Caco-2 (cell line): Measurements from ENCODE around the gene CREB3L1. TPM values are rescaled to one million over a fixed set of nuclear protein-coding genes. Genes with fewer than 3 reads are reported as not detected.

Experiments used
- BruUV-seq: library from RNA; stranded (reverse); fragments of 400-500 nt; replicated peaks from 2 replicates; lab custom pipeline; 2021; lab: Mats Ljungman, UMichigan
- CTCF ChIA-PET: fragments of 300-600 bp; sonication (Branson Sonifier 250); formaldehyde crosslinking; loops from one replicate; lab custom pipeline; 2022; ENCODE audit warnings: antibody characterized with exemption; lab: Charles Lee
- POLR2A ChIA-PET: fragments of 300-600 bp; sonication (Branson Sonifier 250); formaldehyde crosslinking; loops from one replicate; lab custom pipeline; 2022; ENCODE audit warnings: antibody characterized with exemption; lab: Charles Lee
- DNase-seq, 2 experiments: peaks; one replicate each; pipeline versions ENCODE4 v3.0.0 to v3.0.0-alpha.2; 2020 to 2022
- H3K27me3 ChIP-seq: replicated peaks from 2 replicates; pipeline ENCODE4 v1.6.0; 2011; ENCODE audit warnings: low read length; ENCODE audit not compliant: control insufficient read depth, insufficient read depth
- H3K36me3 ChIP-seq: 2 replicates; pipeline ENCODE4 v1.5.1; 2011; ENCODE audit warnings: low read length; ENCODE audit not compliant: control insufficient read depth, insufficient read depth
- H3K4me1 ChIP-seq: fragments of 250-450 bp; sonication (Bioruptor Pico); 2 replicates; pipeline ENCODE4 v1.5.1; 2020; ENCODE audit warnings: mild to moderate bottlenecking
- H3K4me3 ChIP-seq: 2 replicates; pipeline ENCODE4 v1.5.1; 2011; ENCODE audit warnings: low read depth, mild to moderate bottlenecking, control low read depth, low read length
- H3K9me3 ChIP-seq: fragments of 250-450 bp; sonication (Bioruptor Pico); 2 replicates; pipeline ENCODE4 v1.5.1; 2020; ENCODE audit warnings: mild to moderate bottlenecking, moderate library complexity
- H3K27ac Mint-ChIP-seq: one replicate; pipeline ENCODE4 v1.8.0; 2022; ENCODE audit warnings: mixed read lengths; ENCODE audit not compliant: unreplicated experiment
- H3K27me3 Mint-ChIP-seq: one replicate; pipeline ENCODE4 v1.8.0; 2022; ENCODE audit warnings: mixed read lengths; ENCODE audit not compliant: insufficient read depth, unreplicated experiment
- H3K36me3 Mint-ChIP-seq: one replicate; pipeline ENCODE4 v1.8.0; 2022; ENCODE audit warnings: mild to moderate bottlenecking, mixed read lengths; ENCODE audit not compliant: insufficient read depth, unreplicated experiment
- H3K4me1 Mint-ChIP-seq: one replicate; pipeline ENCODE4 v1.8.0; 2022; ENCODE audit warnings: low read depth, mixed read lengths; ENCODE audit not compliant: unreplicated experiment
- H3K4me3 Mint-ChIP-seq: one replicate; pipeline ENCODE4 v1.8.0; 2022; ENCODE audit warnings: mild to moderate bottlenecking, moderate library complexity, mixed read lengths; ENCODE audit not compliant: unreplicated experiment
- H3K9me3 Mint-ChIP-seq: one replicate; pipeline ENCODE4 v1.8.0; 2022; ENCODE audit warnings: mixed read lengths; ENCODE audit not compliant: unreplicated experiment
- intact Hi-C: fragments of 100-400 bp; cut with micrococcal nuclease; formaldehyde crosslinking; loops from one replicate; pipeline ENCODE4 v1.10.0; 2022; ENCODE audit not compliant: unreplicated experiment
- total RNA-seq: library from RNA; stranded (reverse); gene quantifications from 2 replicates; pipeline ENCODE4 v1.2.3, GENCODE V29; 2022
- TF ChIP-seq, protein P1 (sequence below), 2 experiments: fragments of 200-600 bp in 1 of 2; IDR thresholded peaks; 1 replicate in 1 of 2; 2 replicates in 1 of 2; pipeline versions ENCODE4 v1.5.1 to v1.8.0; 2011 to 2022; ENCODE audit warnings: antibody characterized with exemption in 1 of 2, control low read depth in 1 of 2, inconsistent platforms in 1 of 2, low read depth in 1 of 2, low read length in 1 of 2, mild to moderate bottlenecking in 1 of 2, moderate library complexity in 1 of 2; ENCODE audit not compliant: insufficient read depth in 1 of 2, severe bottlenecking in 1 of 2, unreplicated experiment in 1 of 2

CREB3L1 gene
- total RNA-seq, 1 experiment from 2014 or later, result 24.9 TPM

DNA sequence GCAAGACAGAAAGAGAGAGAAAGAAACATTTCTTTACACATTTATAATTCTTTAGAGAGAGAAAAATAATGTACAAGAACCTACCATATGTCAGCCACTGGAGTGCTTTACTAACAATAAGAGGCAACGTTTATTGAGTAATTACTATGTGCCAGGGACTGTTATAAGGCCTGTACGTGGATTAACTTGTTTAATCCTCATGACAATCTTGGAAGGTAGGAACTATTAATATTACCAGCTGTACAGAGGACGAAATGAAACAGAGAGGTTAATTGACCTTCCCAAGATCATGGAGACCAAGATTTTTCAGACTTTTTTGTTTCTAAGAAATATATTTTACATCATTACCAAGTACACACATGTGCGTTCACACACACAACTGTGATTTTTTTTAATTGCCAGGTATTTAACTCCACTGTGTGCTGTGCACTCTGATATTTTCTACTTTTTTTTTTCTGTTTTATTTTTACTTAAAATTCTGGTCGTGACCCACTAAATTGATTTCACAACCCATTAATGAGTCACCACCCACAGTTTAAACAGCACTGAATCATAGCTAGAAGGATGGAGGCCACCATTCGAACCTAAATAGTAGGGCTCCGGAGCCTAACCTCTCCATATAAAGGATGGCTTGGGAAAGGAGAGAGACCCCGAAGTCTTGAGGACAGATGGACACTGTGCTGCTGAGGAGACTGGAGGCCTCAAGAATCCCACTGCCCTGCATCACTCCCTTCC, 21.4 kb downstream of the CREB3L1 start:
- ChIA-PET POLR2A (interaction anchor here (1.4 kb wide), 1 partner anchor 56 kb away, joined by 5 read pairs; no protein-coding TSS in a partner anchor), CTCF (interaction anchor here (0.8 to 1.6 kb wide), 3 partner anchors 8 to 61 kb away, joined by 3 to 4 read pairs (median 3); partner anchors contain the start of gene CREB3L1)
- H3K4me1 Mint-ChIP-seq, result peaks cover 16% of the 10 kb centered on the region
- intact Hi-C loops, result no loop called here
- H3K36me3 Mint-ChIP-seq, result peaks cover 3% of the 10 kb centered on the region
- no peak overlapping the region for H3K4me3 Mint-ChIP-seq
- Histone ChIP-seq H3K4me3 (no peak overlapping the region), H3K36me3 (no peaks in the 10 kb centered on the region; the same call in none of the 2 replicates), H3K4me1 (peaks cover 36% of the 10 kb centered on the region), H3K27me3 (no peaks in the 10 kb centered on the region), H3K9me3 (no peaks in the 10 kb centered on the region)
- no TSS peak for BruUV-seq
- no peak for DNase-seq
- H3K27ac Mint-ChIP-seq, result no peak overlapping the region
- TF ChIP-seq, protein P1, sequence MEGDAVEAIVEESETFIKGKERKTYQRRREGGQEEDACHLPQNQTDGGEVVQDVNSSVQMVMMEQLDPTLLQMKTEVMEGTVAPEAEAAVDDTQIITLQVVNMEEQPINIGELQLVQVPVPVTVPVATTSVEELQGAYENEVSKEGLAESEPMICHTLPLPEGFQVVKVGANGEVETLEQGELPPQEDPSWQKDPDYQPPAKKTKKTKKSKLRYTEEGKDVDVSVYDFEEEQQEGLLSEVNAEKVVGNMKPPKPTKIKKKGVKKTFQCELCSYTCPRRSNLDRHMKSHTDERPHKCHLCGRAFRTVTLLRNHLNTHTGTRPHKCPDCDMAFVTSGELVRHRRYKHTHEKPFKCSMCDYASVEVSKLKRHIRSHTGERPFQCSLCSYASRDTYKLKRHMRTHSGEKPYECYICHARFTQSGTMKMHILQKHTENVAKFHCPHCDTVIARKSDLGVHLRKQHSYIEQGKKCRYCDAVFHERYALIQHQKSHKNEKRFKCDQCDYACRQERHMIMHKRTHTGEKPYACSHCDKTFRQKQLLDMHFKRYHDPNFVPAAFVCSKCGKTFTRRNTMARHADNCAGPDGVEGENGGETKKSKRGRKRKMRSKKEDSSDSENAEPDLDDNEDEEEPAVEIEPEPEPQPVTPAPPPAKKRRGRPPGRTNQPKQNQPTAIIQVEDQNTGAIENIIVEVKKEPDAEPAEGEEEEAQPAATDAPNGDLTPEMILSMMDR (IDR thresholded peaks at IDR 0.05; ENCODE audit: insufficient read depth in 1 of 2, low read depth in 1 of 2, low read length in 1 of 2, severe bottlenecking in 1 of 2, unreplicated experiment in 1 of 2), result no peak
- H3K27me3 Mint-ChIP-seq, result no peaks in the 10 kb centered on the region
- H3K9me3 Mint-ChIP-seq, result no peaks in the 10 kb centered on the region

DNA sequence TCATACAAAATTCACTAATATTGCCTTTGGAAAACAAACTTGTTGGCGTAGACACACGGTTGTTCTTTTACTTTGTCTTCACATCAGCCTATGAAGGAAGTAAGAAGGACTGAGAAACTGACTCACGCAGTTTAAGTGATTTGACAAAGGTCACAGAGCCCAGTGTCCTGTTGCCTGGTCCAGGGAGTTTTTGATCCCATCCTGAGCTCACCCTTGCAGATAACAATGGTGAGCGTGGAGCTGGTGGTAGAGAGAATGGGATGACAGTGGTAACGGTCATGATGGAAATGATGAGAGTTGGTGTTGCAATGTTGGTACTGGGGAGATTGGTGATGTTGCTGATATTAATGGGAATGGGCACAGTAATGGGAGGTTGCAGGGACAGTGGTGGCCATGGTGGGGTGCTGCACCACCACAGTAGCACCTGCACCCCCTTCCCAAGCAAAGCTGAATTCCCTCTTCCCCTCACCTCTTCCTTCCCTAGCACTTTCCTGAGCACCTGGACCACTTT, 22.0 kb downstream of the CREB3L1 start:
- Histone ChIP-seq H3K4me1 (peaks cover 31% of the 10 kb centered on the region), H3K9me3 (no peaks in the 10 kb centered on the region), H3K36me3 (no peaks in the 10 kb centered on the region; the same call in none of the 2 replicates), H3K4me3 (no peak overlapping the region), H3K27me3 (no peaks in the 10 kb centered on the region)
- no TSS peak for BruUV-seq
- peaks cover 12% of the 10 kb centered on the region for H3K4me1 Mint-ChIP-seq
- no peaks in the 10 kb centered on the region for H3K9me3 Mint-ChIP-seq
- ChIA-PET POLR2A (interaction anchor here (1.4 kb wide), 1 partner anchor 56 kb away, joined by 5 read pairs; no protein-coding TSS in a partner anchor), CTCF (interaction anchor here (0.7 to 1.6 kb wide), 4 partner anchors 9 to 62 kb away, joined by 3 to 4 read pairs (median 3); partner anchors contain the start of gene CREB3L1)
- H3K27ac Mint-ChIP-seq, result no peak overlapping the region
- DNase-seq, result no peak
- intact Hi-C loops, result no loop called here
- H3K27me3 Mint-ChIP-seq, result no peaks in the 10 kb centered on the region
- no peak overlapping the region for H3K4me3 Mint-ChIP-seq
- TF ChIP-seq, protein P1 (IDR thresholded peaks at IDR 0.05; ENCODE audit: insufficient read depth in 1 of 2, low read depth in 1 of 2, low read length in 1 of 2, severe bottlenecking in 1 of 2, unreplicated experiment in 1 of 2), result no peak
- no peaks in the 10 kb centered on the region for H3K36me3 Mint-ChIP-seq

DNA sequence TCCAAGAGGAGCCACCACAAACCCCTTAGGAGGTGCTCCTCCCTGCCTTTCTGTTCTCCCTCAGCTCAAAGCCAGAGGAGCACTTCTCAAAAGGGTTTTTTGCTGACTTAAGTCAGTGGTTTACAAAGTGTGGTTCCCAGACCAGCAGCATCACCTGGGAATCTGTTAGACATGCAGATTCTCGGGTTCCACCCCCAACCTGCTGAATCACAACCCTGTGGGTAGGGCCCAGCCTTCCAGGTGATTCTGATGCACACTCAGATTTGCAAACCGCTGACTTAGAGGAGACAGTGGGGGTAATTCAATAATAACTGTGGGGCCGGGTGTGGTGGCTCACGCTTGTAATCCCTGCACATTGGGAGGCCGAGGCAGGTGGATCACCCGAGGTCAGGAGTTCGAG, 22.8 kb downstream of the CREB3L1 start:
- H3K4me3 Mint-ChIP-seq, result no peak overlapping the region
- no peaks in the 10 kb centered on the region for H3K27me3 Mint-ChIP-seq
- H3K36me3 Mint-ChIP-seq, result peaks cover 4% of the 10 kb centered on the region
- no TSS peak for BruUV-seq
- H3K4me3 ChIP-seq, result no peak overlapping the region
- ChIA-PET CTCF (interaction anchor here (1.6 kb wide), 1 partner anchor 23 kb away, joined by 4 read pairs; the partner anchor contains the start of gene CREB3L1), POLR2A (no interaction called here)
- TF ChIP-seq, protein P1 (IDR thresholded peaks at IDR 0.05; ENCODE audit: insufficient read depth in 1 of 2, low read depth in 1 of 2, low read length in 1 of 2, severe bottlenecking in 1 of 2, unreplicated experiment in 1 of 2), result no peak
- no peaks in the 10 kb centered on the region for H3K9me3 ChIP-seq
- intact Hi-C loops, result no loop called here
- H3K9me3 Mint-ChIP-seq, result no peaks in the 10 kb centered on the region
- no peaks in the 10 kb centered on the region for H3K27me3 ChIP-seq
- H3K4me1 Mint-ChIP-seq, result peaks cover 12% of the 10 kb centered on the region
- peaks cover 23% of the 10 kb centered on the region for H3K4me1 ChIP-seq
- no peak overlapping the region for H3K27ac Mint-ChIP-seq
- no peak for DNase-seq
- no peaks in the 10 kb centered on the region; the same call in none of the 2 replicates for H3K36me3 ChIP-seq
